ENCODE measurements around the gene SPTB. TPM values are rescaled to one million over a fixed set of nuclear protein-coding genes. Genes with fewer than 3 reads are reported as not detected.

The SPTB gene
- total RNA-seq, 1 donor from 2014 or later = 3.0 TPM

- no peak for TF ChIP-seq CTCF (IDR thresholded peaks at IDR 0.05)
- intact Hi-C loops (cut with DNase I) = no loop called here
- no peak overlapping the region for H3K27ac ChIP-seq
These were observed 123.0 kb downstream of the SPTB start for GRCh38 chr14:64756712-64757111.

GRCh38 chr14:64755781-64756221 is 123.9 kb downstream of the SPTB start:
- H3K36me3 ChIP-seq = no peaks in the 10 kb centered on the region
- ATAC-seq (peak; percentile 2), DNase-seq (no peak)
- intact Hi-C loops (cut with DNase I) = no loop called here
- no peak for TF ChIP-seq CTCF (IDR thresholded peaks at IDR 0.05)
- H3K27ac ChIP-seq = no peak overlapping the region
- H3K27me3 ChIP-seq = no peaks in the 10 kb centered on the region
- no peaks in the 10 kb centered on the region for H3K9me3 ChIP-seq
- H3K4me3 ChIP-seq = no peak overlapping the region
- H3K4me1 ChIP-seq = peaks cover 16% of the 10 kb centered on the region

More at GRCh38 chr14:64756712-64757111, 123.0 kb downstream of the SPTB start:
- Histone ChIP-seq H3K9me3 (no peaks in the 10 kb centered on the region), H3K36me3 (no peaks in the 10 kb centered on the region), H3K4me1 (peaks cover 24% of the 10 kb centered on the region), H3K27me3 (no peaks in the 10 kb centered on the region), H3K4me3 (no peak overlapping the region)
- DNase-seq (no peak), ATAC-seq (no peak)

GRCh38 chr14:64754685-64755084 is 125.0 kb downstream of the SPTB start:
- peaks cover 16% of the 10 kb centered on the region for H3K4me1 ChIP-seq
- no peak overlapping the region for H3K27ac ChIP-seq
- no peak for DNase-seq
- no peaks in the 10 kb centered on the region for H3K36me3 ChIP-seq
- no peak for ATAC-seq
- no peak for TF ChIP-seq CTCF (IDR thresholded peaks at IDR 0.05)
- no peaks in the 10 kb centered on the region for H3K27me3 ChIP-seq
- no peak overlapping the region for H3K4me3 ChIP-seq
- intact Hi-C loops (cut with DNase I) = no loop called here
- no peaks in the 10 kb centered on the region for H3K9me3 ChIP-seq

GRCh38 chr14:64753999-64754398 is 125.7 kb downstream of the SPTB start:
- Histone ChIP-seq H3K27me3 (no peaks in the 10 kb centered on the region), H3K4me3 (no peak overlapping the region), H3K4me1 (peaks cover 10% of the 10 kb centered on the region), H3K9me3 (no peaks in the 10 kb centered on the region), H3K36me3 (no peaks in the 10 kb centered on the region), H3K27ac (no peak overlapping the region)
- TF ChIP-seq CTCF (IDR thresholded peaks at IDR 0.05) = no peak
- intact Hi-C loops (cut with DNase I) = no loop called here
- ATAC-seq (no peak), DNase-seq (no peak)

GRCh38 chr14:64753374-64753773 is 126.3 kb downstream of the SPTB start:
- H3K36me3 ChIP-seq = no peaks in the 10 kb centered on the region
- DNase-seq (no peak), ATAC-seq (no peak)
- H3K4me1 ChIP-seq = peaks cover 6% of the 10 kb centered on the region
- H3K27me3 ChIP-seq = no peaks in the 10 kb centered on the region
- TF ChIP-seq CTCF (IDR thresholded peaks at IDR 0.05) = no peak
- no peak overlapping the region for H3K27ac ChIP-seq
- H3K4me3 ChIP-seq = no peak overlapping the region
- intact Hi-C loops (cut with DNase I) = no loop called here
- no peaks in the 10 kb centered on the region for H3K9me3 ChIP-seq

- H3K4me1 ChIP-seq = peaks cover 4% of the 10 kb centered on the region
- no peak overlapping the region for H3K4me3 ChIP-seq
- no peak for TF ChIP-seq CTCF (IDR thresholded peaks at IDR 0.05)
- H3K36me3 ChIP-seq = no peaks in the 10 kb centered on the region
- DNase-seq = no peak
- no peak overlapping the region for H3K27ac ChIP-seq
- ATAC-seq = no peak
- intact Hi-C loops (cut with DNase I) = no loop called here
- no peaks in the 10 kb centered on the region for H3K27me3 ChIP-seq
- no peaks in the 10 kb centered on the region for H3K9me3 ChIP-seq
These were observed 126.8 kb downstream of the SPTB start for GRCh38 chr14:64752909-64753308.
